Tibial nerve (tissue), 4 donors: ENCODE measurements around the gene JMJD7.

ENCODE experiments used
- EP300 ChIP-seq, 2 donors: sonication (generic); formaldehyde crosslinking; IDR thresholded peaks; one replicate each; pipeline ENCODE4 v1.6.1; 2017; ENCODE audit warnings: antibody characterized with exemption in 2 of 2, mild to moderate bottlenecking in 1 of 2
- POLR2A ChIP-seq, 2 donors: fragments of 450-650 bp; IDR thresholded peaks; one replicate each; pipeline ENCODE4 v1.6.1; 2017; ENCODE audit warnings: antibody characterized with exemption in 2 of 2, mild to moderate bottlenecking in 2 of 2, moderate library complexity in 2 of 2
- TF ChIP-seq, protein P1 (sequence below), 5 experiments: fragments of 200-600 bp in 3 of 5; fragments of 450-650 bp in 2 of 5; sonication (generic) in 3 of 5; IDR thresholded peaks; one replicate each; pipeline ENCODE4 v1.5.1; 2016 to 2019; ENCODE audit warnings: antibody characterized with exemption in 5 of 5, mild to moderate bottlenecking in 3 of 5, moderate library complexity in 2 of 5

GRCh38 chr15:41790169-41790568, 37.7 kb upstream of the JMJD7 start:
- TF ChIP-seq, protein P1, sequence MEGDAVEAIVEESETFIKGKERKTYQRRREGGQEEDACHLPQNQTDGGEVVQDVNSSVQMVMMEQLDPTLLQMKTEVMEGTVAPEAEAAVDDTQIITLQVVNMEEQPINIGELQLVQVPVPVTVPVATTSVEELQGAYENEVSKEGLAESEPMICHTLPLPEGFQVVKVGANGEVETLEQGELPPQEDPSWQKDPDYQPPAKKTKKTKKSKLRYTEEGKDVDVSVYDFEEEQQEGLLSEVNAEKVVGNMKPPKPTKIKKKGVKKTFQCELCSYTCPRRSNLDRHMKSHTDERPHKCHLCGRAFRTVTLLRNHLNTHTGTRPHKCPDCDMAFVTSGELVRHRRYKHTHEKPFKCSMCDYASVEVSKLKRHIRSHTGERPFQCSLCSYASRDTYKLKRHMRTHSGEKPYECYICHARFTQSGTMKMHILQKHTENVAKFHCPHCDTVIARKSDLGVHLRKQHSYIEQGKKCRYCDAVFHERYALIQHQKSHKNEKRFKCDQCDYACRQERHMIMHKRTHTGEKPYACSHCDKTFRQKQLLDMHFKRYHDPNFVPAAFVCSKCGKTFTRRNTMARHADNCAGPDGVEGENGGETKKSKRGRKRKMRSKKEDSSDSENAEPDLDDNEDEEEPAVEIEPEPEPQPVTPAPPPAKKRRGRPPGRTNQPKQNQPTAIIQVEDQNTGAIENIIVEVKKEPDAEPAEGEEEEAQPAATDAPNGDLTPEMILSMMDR (IDR thresholded peaks at IDR 0.05) = no peak
- TF ChIP-seq POLR2A (IDR thresholded peaks at IDR 0.05) (no peak), EP300 (IDR thresholded peaks at IDR 0.05) (no peak)
